ENCODE measurements around the gene DCTPP1. TPM values are rescaled to one million over a fixed set of nuclear protein-coding genes. Genes with fewer than 3 reads are reported as not detected.
"Not testable (repeated sequence)": the region's sequence is repeated elsewhere in the genome, so short reads cannot be mapped to it uniquely, and the experiment has no call there.

The DCTPP1 gene
- 11.0 and 28.9 TPM in 2 replicates for total RNA-seq (2014; rRNA removed; shearing (Covaris generic))

DNA sequence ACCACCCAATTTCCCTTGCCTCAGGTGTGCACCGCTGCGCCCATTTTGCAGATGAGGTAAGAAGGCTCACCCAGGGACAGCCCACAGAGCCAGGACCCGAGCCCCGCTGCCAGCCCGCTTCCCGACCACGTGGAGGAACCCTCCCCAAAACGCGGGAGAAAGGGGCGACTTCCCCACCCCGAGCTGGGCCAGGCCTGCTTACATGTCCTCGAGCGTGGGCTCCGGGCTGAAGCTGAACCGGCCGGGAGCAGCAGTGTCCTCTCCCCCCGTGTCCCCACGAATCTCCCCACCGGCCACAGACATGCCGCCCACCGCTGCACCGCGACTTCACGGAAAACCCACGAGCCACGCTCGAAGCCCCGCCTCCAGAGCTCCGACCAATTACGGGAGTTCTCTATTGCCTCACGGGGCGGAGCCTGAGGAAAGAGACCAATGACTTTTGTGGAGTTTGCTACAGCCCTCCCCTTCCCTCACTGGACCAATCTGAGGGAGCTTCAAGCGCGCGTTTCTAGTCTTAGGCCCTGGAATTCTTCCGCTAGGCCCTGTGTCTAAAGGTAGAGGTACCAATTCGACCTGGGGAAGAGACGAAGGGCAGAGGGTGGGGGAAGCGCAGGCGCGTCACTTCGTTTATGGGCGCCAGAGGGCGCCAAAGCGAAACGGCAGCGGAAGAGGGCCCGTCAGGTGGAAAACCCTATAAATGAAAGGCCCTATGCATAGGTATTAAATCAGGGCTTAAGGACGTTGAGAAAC, at the start of gene DCTPP1:
DCTPP1 (minus strand) TSS at position 353 of the 750 bp plus-strand sequence; CDS start at position 303, 50 bp downstream.
- peak; percentile 99 for DNase-seq (ENCODE audit: low spot score)

DNA sequence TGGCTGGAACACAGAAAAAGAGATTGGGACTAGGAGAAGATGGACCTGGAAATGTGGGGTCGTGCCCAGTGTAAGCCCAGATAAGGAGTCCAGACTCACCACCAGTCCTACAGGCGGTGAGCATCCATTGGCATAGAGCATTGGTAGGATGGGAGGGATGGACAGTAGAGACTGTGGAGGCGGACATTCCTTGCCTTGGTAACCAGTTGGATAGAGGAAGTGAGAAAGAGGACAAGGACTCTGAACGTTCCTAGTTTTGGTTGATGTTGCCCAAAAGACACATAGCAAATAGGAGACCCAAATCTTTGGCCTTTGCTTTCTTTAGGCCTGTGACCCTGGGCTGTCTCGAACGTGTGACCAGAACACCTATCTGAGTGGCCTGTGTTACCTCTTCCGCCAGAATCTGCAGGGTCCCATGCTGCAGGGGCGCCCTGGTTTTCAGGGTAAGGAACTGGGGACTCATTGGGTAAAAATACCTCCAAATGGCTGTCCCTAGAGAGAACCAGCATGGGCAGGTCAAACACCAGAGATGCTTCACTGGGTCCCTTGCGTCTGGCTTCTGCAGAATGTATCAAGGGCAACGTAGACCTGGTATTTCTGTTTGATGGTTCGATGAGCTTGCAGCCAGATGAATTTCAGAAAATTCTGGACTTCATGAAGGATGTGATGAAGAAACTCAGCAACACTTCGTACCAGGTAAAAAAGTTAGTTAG, 49.1 kb upstream of the DCTPP1 start:
- DNase-seq (ENCODE audit: low spot score) = no peak

GRCh38 chr16:30477773-30478172, 47.9 kb upstream of the DCTPP1 start:
- DNase-seq (ENCODE audit: low spot score) = not testable (repeated sequence)

DNA sequence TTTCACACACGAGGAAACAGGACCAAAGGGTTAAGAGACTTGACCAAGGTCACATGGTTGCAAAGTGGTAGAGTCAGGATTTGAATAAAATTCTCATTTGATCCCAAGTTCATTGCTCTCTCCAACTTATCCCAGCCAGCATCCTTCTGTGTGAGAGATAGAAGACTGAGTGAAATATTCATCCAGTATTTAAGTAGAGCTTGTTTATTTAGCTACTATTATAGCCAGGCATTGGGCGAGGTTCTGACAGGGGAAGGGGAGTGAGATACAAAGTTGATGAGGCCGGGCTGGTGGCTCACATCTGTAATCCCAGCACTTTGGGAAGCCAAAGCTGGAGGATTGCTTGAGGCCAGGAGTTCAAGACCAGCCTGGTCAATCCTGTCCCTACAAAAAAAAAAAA, 47.2 kb upstream of the DCTPP1 start:
- no peak for DNase-seq (ENCODE audit: low spot score)

GRCh38 chr16:30474684-30475083, 44.9 kb upstream of the DCTPP1 start:
- no peak for DNase-seq (ENCODE audit: low spot score)

GRCh38 chr16:30474074-30474452, 44.2 kb upstream of the DCTPP1 start:
- no peak for DNase-seq (ENCODE audit: low spot score)

DNA sequence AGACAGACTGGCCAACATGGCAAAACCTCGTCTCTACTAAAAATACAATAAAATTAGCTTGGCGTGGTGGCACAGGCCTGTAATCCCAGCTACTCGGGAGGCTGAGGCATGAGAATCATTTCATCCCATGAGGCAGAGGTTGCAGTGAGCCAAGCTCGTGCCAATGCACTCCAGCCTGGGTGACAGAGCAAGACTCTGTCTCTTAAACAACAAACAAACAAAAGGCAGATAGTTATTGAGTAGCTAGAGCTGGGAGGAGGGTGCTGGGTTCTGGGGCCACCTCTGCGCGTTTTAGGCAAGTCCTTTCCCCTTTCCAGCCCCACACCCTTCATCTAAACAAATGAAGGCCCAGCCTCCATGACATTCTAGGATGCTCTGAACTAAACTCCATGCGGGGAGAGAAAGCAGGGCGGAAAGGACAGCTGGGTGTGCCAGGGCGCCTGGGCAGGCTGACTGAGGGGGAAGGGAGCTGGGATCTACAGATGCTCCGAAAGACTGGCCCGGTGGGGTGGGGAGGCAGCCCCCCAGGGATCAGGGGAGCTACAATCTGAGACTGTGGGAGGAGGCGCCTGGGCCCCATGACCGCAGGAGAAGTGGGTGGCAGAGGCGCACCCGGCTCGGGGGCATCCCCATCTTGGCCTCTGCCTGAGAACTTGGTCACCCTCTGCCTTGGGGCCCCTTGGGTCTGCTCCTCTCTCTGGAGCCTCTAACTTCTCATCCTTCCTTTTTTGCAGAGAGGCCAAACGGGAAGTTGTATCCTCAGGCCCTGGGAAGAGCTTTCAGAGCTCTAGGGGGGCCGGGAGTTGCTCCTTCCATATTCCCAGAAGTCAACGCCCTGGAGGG, 43.6 kb upstream of the DCTPP1 start:
- no peak for DNase-seq (ENCODE audit: low spot score)

GRCh38 chr16:30472328-30472942, 42.6 kb upstream of the DCTPP1 start, which contains the start of gene ITGAL:
Gene ITGAL, plus strand, starts transcription at chr16:30472742. Its CDS starts 96 bp downstream, at chr16:30472838.
- no peak for DNase-seq (ENCODE audit: low spot score)

GRCh38 chr16:30470632-30470995, 40.8 kb upstream of the DCTPP1 start:
- DNase-seq (ENCODE audit: low spot score) = no peak

GRCh38 chr16:30470170-30470512, 40.3 kb upstream of the DCTPP1 start:
- no peak for DNase-seq (ENCODE audit: low spot score)

DNA sequence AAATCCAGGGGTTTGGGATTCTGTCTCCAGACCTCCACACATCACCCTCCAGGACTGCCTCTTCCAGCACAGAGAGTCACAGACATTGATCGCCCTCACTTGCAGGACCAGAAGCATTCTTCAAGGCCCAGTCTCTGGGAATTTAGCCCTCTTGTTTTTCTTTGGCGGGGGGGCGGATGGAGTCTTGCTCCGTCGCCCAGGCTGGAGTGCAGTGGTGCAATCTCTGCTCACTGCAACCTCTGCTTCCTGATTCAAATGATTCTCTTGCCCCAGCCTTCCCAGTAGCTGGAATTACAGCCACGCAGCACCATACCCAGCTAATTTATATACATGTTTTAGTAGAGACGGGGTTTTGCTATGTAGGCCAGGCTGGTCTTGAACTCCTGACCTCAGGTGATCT, 34.2 kb upstream of the DCTPP1 start:
- DNase-seq (ENCODE audit: low spot score) = no peak

DNA sequence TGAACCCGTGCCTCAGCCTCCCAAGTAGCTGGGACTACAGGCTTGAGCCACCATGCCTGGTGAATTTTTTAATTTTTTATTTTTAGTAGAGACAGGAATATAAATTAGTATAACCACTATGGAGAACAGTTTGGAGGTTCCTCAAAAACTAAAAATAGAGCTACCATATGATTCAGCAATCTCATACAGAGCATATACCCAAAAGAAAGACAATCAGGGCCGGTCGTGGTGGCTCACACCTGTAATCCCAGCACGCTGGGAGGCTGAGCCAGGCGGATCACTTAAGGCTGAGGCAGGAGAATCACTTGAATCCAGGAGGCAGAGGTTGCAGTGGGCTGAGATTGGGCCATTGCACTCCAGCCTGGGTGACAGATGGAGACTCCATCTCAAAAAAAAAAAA, 31.6 kb upstream of the DCTPP1 start:
- not testable (repeated sequence) for DNase-seq (ENCODE audit: low spot score)

DNA sequence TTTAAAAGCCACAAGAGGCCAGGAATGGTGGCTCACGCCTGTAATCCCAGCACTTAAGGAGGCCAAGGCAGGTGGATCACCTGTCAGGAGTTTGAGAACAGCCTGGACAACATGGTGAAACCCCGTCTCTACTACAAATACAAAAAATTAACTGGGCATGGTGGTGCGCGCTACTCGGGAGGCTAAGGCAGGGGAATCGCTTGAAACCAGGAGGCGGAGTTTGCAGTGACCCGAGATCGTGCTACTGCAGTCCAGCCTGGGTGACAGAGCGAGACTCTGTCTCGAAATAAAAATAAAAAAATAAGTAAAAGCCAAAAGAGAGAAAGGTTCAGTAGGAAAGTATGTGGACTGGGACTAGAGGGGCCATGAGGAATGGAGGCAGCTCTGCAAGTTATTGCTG, 29.6 kb upstream of the DCTPP1 start:
- no peak for DNase-seq (ENCODE audit: low spot score)

DNA sequence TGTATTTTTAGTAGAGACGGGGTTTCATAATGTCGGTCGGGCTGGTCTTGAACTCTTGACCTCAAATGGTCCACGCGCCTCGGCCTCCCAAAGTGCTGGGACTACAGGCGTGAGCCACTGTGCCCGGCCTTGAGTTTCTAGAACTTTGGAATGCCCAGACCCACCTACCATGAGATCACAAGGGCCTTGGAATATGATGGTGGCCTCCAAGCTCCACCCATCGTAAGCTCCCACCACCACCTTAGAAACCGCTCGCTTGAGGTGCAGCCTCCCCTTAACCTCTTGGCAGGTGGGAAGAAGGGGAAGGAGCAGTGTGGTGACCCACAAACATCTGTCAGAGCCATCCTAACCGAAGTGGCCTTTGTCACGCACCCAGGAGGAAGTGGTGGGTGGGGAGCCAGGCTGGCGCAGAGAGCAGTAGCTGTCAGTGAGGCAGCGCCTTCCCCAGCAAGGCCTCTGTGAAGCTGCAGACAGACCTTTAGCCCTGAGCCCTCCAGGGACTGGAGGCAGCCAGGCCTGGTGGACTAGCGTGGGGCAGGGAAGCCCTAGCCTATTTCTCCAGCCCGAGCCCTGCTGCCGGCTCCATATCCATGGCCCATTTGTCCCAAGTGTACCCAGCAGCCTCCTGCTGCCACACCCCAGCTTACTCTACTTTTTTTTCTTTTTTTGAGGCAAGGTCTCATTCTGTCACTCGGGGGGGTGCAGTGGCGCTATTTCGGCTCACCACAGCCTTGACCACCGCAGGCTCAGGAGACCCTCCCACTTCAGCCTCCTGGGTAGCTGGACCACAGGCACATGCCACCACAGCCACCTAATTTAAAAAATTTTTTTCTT, 28.9 kb upstream of the DCTPP1 start:
- no peak for DNase-seq (ENCODE audit: low spot score)

DNA sequence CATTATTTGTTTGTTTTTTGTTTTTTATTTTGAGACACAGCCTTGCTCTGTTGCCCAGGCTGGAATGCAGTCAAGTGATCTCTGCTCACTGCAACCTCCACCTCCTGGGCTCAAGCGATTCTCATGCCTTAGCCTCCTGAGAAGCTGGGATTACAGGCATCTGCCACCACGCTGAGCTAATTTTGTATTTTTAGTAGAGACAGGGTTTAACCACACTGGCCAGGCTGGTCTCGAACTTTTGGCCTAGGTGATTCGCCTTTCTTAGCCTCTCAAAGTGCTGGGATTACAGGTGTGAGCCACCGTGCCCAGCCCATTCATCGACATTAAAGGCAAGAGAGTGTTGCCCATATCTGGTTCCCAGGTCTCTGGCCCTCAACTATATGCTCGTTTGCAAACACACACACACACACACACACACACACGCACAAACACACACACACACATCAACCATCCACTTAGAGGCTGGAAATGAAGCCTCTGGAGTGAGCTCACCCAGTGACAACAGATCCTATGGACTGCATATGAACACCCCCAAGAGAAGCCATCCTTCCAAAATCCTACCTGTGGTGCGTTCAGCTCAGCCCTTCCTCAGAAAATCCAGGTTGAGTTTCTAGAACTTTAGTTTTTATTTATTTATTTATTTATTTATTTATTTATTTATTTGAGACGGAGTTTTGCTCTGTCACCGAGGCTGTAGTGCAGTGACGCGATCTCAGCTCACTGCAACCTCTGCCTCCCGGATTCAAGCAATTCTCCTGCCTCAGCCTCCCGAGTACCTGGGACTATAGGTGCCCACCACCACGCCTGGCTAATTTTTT, 28.1 kb upstream of the DCTPP1 start:
- no peak for DNase-seq (ENCODE audit: low spot score)

GRCh38 chr16:30457256-30457655, 27.4 kb upstream of the DCTPP1 start:
- no peak for DNase-seq (ENCODE audit: low spot score)

DNA sequence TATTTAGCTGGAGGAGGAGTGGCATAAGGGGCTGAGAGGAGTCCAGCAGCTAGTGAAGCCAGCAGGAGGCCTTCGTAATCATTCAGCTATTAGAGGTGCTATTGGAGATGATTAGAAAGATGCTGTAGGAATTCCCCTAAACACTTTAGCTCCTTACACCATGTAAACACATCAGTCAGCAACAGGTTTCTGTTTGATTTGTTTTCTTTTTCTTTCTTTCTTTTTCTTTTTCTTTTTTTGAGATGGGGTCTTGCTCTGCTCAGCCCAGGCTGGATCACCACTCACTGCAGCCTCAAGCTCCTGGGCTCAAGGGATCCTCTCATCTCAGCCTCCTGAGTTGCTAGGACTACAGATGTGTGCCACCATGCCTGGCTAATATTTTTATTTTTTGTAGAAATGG, 26.5 kb upstream of the DCTPP1 start:
- DNase-seq (ENCODE audit: low spot score) = no peak

GRCh38 chr16:30452709-30453580, 23.1 kb upstream of the DCTPP1 start:
- DNase-seq (ENCODE audit: low spot score) = not testable (repeated sequence)

DNA sequence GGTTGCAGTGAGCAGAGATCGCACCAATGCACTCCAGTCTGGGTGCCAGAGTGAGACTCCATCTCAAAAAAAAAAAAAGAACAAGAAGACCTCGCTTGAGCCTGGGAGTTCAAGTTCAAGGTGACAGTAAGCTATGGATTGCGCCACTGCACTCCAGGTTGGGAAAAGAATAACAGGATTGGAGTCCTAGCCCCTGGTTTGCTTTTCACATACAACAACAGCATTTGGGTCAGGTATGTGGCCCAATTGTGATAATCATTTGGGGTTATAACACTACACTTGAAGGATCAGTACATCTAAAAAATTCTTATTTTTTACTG, 19.2 kb upstream of the DCTPP1 start:
- DNase-seq (ENCODE audit: low spot score) = no peak
